SU-DHL-6 (cell line): ENCODE measurements around the gene FOSB.

Source experiments
- H2AFZ ChIP-seq: fragments of 200-600 bp; sonication (generic); 2 replicates; pipeline ENCODE4 v1.6.1; 2014; ENCODE audit warnings: low read depth, mild to moderate bottlenecking, moderate library complexity, mixed read lengths, antibody characterized with exemption, low read length; ENCODE audit not compliant: severe bottlenecking
- H3F3A ChIP-seq: fragments of 200-600 bp; shearing (Covaris generic); 2 replicates; pipeline ENCODE4 v1.6.0; 2016; ENCODE audit warnings: antibody characterized with exemption, mild to moderate bottlenecking; ENCODE audit not compliant: insufficient read depth
- H3K27ac ChIP-seq: fragments of 200-600 bp; sonication (generic); 2 replicates; pipeline ENCODE4 v1.5.1; 2016; ENCODE audit warnings: low read depth, mild to moderate bottlenecking, low read length, moderate library complexity, mixed read lengths
- H3K27me3 ChIP-seq: fragments of 200-600 bp; sonication (generic), shearing (Covaris generic); 2 replicates; pipeline ENCODE4 v1.6.0; 2014; ENCODE audit warnings: mild to moderate bottlenecking, low read length
- H3K36me3 ChIP-seq: fragments of 200-600 bp; sonication (generic); 2 replicates; pipeline ENCODE4 v1.6.1; 2014; ENCODE audit warnings: mild to moderate bottlenecking, low read length, mixed read lengths
- H3K4me2 ChIP-seq: fragments of 300-600, 200-600 bp; shearing (Covaris generic), sonication (generic); 2 replicates; pipeline ENCODE4 v1.6.0; 2014; ENCODE audit warnings: low read length, low read depth, mild to moderate bottlenecking; ENCODE audit not compliant: poor library complexity, severe bottlenecking
- H3K4me3 ChIP-seq: fragments of 200-600 bp; sonication (generic); 2 replicates; pipeline ENCODE4 v1.5.1; 2014; ENCODE audit warnings: antibody characterized with exemption, low read length, mild to moderate bottlenecking, mixed read lengths; ENCODE audit not compliant: insufficient read depth, poor library complexity, severe bottlenecking
- H3K79me2 ChIP-seq: fragments of 200-600 bp; sonication (generic); 2 replicates; pipeline ENCODE4 v1.6.1; 2014; ENCODE audit warnings: mild to moderate bottlenecking, low read length, moderate library complexity; ENCODE audit not compliant: insufficient read depth
- H3K9ac ChIP-seq: fragments of 200-600 bp; sonication (generic); 2 replicates; pipeline ENCODE4 v1.7.0; 2014; ENCODE audit warnings: mild to moderate bottlenecking, low read length
- H3K9me2 ChIP-seq: fragments of 200-600 bp; sonication (generic); replicated peaks from 2 replicates; pipeline ENCODE4 v1.6.1; 2014; ENCODE audit warnings: low read length; ENCODE audit not compliant: insufficient read depth
- H3K9me3 ChIP-seq: fragments of 200-600 bp; sonication (generic); 2 replicates; pipeline ENCODE4 v1.6.1; 2014; ENCODE audit warnings: low read length, mixed read lengths; ENCODE audit not compliant: insufficient read depth
- H4K20me1 ChIP-seq: fragments of 200-600 bp; sonication (generic); 2 replicates; pipeline ENCODE4 v1.6.1; 2014; ENCODE audit warnings: low read depth, mild to moderate bottlenecking, antibody characterized with exemption, low read length, moderate library complexity, mixed read lengths
- EZH2phosphoT487 ChIP-seq: fragments of 200-600 bp; sonication (generic), shearing (Covaris generic); conservative IDR thresholded peaks from 2 replicates; pipeline ENCODE4 v1.6.1; 2018; ENCODE audit warnings: mild to moderate bottlenecking, antibody characterized with exemption, low read length, moderate library complexity, mixed read lengths
- TF ChIP-seq, protein P1 (sequence below): fragments of 200-600 bp; sonication (generic); IDR thresholded peaks from one replicate; pipeline ENCODE4 v1.5.1; 2017; ENCODE audit warnings: antibody characterized with exemption, mild to moderate bottlenecking, low read length, moderate library complexity; ENCODE audit not compliant: insufficient read depth, poor library complexity, severe bottlenecking

The FOSB gene

DNA sequence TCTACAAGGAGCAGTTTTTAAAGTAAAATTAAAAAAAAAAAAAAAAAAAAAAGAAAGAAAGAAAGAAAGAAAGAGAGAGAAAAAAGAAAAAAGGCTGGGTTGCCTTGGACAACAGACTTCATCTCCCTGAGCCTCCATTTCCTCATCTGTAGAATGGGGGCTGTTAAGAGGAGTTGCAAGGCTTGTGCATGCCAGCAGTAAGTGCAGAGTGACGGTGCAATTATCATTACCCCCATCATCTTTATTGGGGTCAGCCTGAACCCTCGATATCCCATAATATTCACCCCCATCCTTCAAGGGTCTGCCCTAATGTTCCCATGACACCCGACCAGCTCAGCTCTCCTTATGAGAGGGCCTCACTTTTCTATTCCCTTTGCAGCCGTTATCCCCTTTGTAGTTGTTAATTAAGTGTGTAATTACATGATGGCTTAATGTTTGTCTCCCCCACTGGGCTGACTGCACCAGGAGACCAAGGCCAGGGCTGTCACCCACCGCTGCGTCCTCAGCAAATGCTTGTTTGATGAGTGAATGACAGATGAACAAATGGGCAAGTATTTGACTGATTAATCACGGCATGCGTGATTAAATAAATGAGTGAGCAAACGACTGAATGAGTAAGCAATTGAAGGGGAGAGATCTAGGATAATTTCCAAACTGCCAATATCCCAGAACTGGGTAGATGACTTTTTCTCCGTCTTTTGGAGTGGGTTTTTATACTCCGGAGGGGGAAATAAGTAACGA lies 10.1 kb downstream of the FOSB start:
- Histone ChIP-seq H3K9me2 (no peaks in the 10 kb centered on the region), H3K27ac (peak overlapping the region; percentile 88; the same call in 1 of the 2 replicates), H3F3A (peaks cover 10% of the 10 kb centered on the region), H3K4me3 (peak overlapping the region; percentile 37), H3K79me2 (no peaks in the 10 kb centered on the region), H3K27me3 (no peaks in the 10 kb centered on the region), H4K20me1 (no peaks in the 10 kb centered on the region), H3K9me3 (no peaks in the 10 kb centered on the region), H2AFZ (peak overlapping the region; percentile 84), H3K4me2 (peak overlapping the region; percentile 52), H3K36me3 (no peaks in the 10 kb centered on the region), H3K9ac (peak overlapping the region; percentile 67)
- no peak for TF ChIP-seq EZH2phosphoT487
- TF ChIP-seq, protein P1, sequence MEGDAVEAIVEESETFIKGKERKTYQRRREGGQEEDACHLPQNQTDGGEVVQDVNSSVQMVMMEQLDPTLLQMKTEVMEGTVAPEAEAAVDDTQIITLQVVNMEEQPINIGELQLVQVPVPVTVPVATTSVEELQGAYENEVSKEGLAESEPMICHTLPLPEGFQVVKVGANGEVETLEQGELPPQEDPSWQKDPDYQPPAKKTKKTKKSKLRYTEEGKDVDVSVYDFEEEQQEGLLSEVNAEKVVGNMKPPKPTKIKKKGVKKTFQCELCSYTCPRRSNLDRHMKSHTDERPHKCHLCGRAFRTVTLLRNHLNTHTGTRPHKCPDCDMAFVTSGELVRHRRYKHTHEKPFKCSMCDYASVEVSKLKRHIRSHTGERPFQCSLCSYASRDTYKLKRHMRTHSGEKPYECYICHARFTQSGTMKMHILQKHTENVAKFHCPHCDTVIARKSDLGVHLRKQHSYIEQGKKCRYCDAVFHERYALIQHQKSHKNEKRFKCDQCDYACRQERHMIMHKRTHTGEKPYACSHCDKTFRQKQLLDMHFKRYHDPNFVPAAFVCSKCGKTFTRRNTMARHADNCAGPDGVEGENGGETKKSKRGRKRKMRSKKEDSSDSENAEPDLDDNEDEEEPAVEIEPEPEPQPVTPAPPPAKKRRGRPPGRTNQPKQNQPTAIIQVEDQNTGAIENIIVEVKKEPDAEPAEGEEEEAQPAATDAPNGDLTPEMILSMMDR: no peak

DNA sequence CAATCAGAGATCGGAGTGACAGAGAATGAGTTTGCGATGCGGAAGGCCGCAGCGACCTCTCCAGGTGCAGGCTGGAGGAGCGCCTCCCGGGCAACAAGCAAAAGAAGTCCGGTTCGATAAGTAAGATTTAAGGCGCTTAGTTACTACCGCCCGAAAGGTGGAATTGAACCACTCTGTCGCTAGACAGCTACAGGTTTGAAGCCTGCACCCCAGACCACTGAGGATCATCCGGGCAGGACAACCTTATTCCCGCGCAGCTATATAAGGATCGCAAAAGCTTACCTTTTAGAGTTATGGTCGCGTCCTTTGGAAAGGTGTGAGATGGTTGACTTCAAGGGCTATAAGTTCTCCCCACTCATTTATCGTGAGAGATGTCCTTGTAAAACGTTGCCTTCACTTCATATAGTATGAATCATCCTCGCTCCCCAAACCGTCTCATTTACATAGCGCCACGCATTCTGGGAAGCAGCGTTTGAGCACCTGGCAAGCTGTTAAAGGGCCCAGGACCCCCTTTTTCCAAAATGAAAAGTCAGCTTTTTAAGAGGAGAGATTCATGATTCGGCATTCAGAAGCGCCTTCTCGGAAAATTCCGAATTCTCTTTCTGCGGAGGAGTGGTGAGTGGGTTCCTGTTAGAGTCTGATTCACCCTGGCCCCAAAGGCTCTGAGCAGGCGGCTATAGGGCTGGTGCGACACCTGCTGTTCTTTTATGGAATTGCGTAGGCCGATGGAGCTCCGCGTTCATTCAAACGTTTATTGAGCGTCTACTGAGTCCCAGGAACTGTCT lies 10.8 kb downstream of the FOSB start:
- Histone ChIP-seq H4K20me1 (no peaks in the 10 kb centered on the region), H3K4me2 (peak overlapping the region; percentile 52), H3K9me3 (no peaks in the 10 kb centered on the region), H3K27ac (peak overlapping the region; percentile 88), H3K79me2 (no peaks in the 10 kb centered on the region), H2AFZ (peak overlapping the region; percentile 98), H3K9ac (peak overlapping the region; percentile 67), H3K4me3 (peak overlapping the region; percentile 76), H3K27me3 (no peaks in the 10 kb centered on the region), H3K36me3 (no peaks in the 10 kb centered on the region), H3F3A (peaks cover 10% of the 10 kb centered on the region), H3K9me2 (no peaks in the 10 kb centered on the region)
- no peak for TF ChIP-seq EZH2phosphoT487
- TF ChIP-seq, protein P1: peak; percentile 90

DNA sequence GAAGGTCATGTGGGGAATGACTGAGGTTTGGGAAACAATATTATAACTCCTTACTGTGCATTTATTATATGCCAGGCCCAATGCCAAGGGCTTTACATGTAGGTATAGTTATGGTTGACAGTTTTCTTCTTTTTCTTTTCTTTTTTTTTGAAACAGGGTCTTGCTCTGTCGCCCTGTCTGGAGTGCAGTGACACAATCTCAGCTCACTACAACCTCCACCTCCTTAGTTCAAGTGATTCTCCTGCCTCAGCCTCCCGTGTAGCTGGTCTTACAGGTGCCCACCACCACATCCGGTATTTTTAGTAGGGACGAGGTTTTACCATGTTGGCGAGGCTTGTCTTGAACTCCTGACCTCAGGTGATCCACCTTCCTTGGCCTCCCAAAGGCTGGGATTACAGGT lies 15.2 kb downstream of the FOSB start:
- no peaks in the 10 kb centered on the region for H3K9me3 ChIP-seq
- no peaks in the 10 kb centered on the region for H3K27me3 ChIP-seq
- no peaks in the 10 kb centered on the region for H4K20me1 ChIP-seq
- H3F3A ChIP-seq: peaks cover 4% of the 10 kb centered on the region
- TF ChIP-seq EZH2phosphoT487: no peak
- TF ChIP-seq, protein P1: no peak
- no peaks in the 10 kb centered on the region for H3K36me3 ChIP-seq
- no peak overlapping the region for H3K9ac ChIP-seq
- no peaks in the 10 kb centered on the region for H3K9me2 ChIP-seq
- no peak overlapping the region for H2AFZ ChIP-seq
- H3K4me2 ChIP-seq: no peak overlapping the region
- H3K79me2 ChIP-seq: no peaks in the 10 kb centered on the region
- no peak overlapping the region for H3K4me3 ChIP-seq
- H3K27ac ChIP-seq: no peak overlapping the region
